ENCODE data around the gene F2R.
"Not testable (repeated sequence)": the region's sequence is repeated elsewhere in the genome, so short reads cannot be mapped to it uniquely, and the experiment has no call there.

F2R gene

DNA sequence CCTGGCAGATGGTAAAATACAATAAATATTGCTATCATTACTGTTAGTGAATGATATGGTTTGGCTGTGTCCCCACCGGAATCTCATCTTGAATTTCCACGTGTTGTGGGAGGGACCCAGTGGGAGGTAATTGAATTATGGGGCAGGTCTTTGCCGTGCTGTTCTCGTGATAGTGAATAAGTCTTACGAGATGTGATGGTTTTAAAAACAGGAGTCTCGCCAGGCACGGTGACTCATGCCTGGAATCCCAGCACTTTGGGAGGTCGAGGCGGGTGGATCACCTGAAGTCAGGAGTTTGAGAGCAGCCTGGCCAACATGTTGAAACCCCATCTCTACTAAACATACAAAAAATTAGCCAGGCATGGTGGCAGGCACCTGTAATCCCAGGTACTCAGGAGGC lies 45.2 kb downstream of the F2R start:
- not testable (repeated sequence) for DNase-seq

DNA sequence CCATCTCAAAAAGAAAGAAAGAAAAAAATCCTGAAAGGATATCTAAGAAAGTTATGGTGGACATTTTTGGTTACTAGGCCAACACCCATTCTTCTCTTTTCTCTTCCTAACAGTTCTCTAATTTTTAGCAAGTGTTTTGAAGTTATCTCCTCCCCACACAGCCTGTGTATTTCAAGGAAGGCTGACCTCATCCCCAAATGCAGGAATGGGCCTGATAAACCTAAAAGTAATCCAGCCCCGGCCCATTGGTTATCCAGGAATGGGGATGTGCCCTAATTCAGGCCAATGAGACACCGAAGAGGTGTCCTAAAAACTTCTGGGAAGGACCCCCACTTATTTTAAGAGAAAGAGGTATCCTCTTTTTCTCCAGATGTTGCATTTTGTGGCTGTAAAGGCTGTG lies 46.6 kb downstream of the F2R start:
- DNase-seq = no peak

DNA sequence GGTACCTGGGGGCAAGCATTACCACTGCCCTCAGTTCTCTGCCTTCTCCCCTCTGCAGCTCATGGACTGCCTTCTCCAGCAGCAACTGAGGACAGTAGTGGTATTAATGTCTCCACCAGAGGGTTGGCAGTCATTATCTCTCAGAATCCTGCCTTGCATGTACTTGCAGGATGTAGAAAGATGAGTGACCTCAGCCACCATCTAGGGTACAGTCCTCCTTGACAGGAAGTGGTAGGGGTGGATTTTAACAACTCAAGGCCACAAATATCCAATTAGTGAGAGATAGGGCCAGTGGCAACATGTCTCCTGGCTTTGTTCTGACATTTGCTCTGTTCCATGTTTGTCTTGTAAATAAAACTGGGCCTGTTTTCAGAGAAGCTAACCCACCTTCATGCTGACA lies 47.2 kb downstream of the F2R start:
- peak; percentile 17 to 33 for DNase-seq

DNA sequence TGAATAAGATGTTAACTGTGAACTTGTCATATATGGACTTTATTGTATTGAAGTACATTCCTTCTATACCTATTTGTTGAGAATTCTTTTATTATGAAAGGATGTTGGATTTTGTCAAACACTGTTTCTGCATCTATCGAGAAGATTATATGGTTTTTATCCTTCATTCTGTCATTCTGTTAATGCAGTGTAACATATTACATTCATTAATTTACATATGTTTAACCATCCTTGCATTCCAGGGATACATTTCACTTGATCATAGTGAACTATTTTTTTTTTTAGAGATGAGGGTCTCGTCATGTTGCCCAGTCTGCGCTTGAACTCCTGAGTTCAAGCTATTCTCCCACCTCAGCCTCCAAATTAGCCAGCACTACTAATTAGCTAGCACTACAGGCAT lies 48.4 kb downstream of the F2R start:
- DNase-seq = no peak

DNA sequence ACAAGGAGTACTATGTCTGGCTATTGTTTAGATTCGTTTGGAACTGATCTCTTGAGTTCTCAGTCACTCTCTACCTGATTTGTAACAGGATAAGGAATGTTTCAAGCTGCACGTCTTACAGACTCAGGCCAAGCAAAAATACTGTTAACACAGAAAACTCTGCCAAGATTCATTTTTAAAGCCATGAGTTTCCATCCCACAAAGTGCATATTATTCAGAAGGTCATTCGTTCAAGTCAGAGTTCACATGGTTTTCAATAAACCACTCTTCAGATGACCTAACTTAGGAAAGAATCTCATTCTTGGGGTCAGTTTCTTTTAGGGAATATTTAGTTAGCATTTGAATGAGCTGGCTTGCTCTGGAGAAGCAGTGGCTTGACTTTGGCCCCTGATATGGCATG lies 49.3 kb downstream of the F2R start:
- DNase-seq = no peak

DNA sequence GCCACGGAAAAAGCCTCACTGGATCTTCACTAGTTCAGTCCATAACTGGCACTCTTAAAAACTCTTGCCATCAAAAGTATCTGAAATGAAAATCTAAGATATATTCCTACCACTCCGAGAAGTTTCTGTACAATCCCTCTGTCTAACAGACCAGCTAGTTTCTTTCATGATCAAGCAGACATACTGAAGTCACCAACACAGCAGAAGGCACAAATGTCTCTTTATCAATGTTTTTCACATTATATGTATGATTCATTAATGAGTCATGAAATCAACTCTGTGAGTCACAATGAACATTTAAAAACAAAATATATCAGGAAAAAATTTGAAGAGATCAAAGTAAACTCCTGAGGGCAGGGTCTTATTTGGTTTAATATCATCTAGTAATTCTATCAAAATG lies 50.8 kb downstream of the F2R start:
- no peak for DNase-seq

DNA sequence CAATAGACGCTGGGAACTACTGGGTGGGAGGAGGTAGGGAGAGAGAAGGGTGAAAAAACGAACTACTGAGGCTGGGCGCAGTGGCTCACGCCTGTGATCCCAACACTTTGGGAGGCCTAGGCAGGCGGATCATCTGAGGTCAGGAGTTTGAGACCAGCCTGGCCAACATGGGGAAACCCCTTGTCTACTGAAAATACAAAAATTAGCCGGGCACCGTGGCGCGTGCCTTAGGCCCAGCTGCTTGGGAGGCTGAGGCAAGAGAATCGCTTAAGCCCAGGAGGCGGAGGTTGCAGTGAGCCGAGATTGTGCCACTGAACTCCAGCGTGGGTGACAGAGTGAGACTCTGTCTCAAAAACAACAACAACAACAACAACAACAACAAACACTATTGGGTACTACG lies 55.1 kb downstream of the F2R start:
- DNase-seq = not testable (repeated sequence)

DNA sequence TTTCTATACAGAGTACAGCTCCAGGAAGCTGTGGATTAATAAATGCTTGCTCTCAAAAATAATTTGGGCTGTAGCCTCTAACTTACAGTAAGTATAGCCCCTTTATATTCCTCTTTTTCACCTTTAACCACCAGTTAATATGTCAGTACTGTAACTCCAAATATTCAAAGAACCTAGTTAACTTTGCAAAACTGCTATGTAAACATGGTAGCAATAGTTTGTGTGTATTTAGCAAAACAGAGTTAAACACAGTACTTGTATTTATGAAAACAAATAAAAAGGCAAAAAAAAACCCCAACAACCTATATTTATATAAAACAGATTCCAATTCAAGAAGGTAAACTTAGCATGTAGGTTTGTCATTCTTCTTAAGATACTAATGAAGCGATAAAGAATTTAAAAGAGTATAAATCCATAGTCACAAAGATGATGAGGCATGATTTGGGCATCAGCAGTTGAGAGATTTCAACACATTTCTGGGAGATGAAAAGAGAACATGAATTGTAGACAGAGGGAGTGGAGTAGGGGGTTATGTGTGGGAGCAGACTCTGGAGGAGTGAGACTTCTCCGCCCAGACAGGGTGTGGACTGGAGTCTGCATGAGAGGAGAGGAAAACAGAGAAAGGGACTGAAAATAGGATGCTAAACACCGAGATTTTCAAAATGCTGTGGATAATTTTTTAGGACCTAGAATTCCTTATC lies 55.9 kb downstream of the F2R start:
- no peak for DNase-seq

DNA sequence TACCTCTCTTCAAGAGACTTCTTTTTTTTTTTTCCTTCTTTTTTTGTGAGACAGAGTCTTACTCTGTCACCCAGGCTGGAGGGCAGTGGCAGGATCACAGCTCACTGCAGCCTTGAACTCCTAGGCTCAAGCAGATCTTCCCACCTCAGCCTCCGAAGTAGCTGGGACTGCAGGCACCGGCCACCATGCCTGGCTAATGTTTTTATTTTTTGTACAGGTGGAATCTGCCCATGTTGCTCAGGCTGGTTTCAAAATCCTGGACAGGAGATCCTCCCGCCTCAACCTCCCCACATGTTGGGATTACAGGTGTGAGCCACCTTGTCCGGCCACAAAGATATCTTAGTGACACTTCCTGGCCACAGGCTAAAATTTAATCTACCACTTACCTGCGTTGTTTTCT lies 60.0 kb downstream of the F2R start:
- no peak for DNase-seq

DNA sequence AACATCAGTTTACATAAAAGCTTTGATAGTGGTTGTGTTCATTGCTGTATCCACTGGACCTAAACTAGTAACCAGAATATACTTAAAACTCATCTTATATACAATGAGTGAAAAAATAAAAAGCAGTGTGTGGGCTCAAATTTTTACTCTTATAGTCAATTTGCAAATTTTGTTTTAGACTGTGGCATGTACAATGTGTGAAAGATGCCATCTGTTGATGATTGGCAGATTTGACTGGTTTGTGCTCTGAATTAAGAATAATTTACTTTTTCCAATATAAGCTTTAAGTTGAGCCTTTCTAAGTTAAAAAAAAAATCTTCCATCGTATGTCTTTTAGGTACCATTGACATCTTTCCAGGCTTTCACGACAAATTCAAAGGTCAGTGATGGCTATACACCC lies 60.5 kb downstream of the F2R start:
- DNase-seq = no peak

DNA sequence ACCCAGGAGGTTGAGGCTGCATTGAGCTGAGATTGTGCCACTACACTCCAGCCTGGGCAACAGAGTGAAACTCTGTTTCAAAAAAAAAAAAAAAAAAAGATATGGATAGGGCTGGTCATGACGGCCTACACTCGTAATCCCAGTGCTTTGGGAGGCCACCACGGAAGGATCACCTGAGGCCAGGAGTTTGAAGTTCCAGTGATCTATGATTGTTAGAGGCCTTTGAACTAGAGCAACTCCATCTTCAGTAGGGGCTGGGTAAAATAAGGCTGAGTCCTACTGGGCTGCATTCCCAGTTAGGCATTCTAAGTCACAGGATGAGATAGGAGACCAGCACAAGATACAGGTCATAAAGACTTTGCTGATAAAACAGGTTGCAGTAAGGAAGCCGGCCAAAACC lies 64.7 kb downstream of the F2R start:
- not testable (repeated sequence) for DNase-seq

DNA sequence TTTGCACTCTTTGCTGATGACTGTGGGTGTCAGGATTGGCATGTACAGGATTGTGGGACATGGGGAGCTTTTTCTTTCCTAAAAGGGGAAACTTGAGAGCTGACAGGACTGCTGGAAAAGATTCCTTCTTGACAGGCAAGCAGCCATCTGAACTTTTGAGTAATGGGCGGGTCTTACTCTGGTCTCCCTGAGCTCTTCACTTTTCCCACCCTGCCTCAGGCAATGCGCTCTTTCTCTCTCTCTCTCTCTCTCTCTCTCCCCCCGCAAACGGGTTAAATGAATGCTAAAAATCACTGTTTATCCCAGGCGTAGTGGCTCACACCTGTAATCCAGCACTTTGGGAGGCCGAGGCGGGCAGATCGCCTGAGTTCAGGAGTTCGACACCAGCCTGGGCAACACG lies 65.8 kb downstream of the F2R start:
- DNase-seq = no peak

DNA sequence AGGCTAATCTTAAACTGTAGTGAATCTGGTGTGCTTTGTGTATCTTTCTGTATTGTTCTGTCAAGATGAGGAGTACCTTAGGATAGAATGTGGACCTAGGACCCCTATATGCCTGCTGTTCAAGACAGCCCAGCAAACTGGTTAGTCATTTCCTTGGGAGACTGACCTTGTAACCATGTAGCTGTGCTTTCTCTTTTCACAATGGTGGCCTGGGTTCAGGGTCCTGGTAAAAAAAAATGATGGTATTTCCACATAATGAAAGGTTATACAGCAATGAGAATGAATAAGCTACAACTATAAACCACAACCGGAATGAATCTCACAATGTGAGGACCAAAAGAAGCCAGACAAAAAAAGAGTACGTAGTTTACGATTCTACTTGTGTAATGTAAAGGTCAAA lies 66.5 kb downstream of the F2R start:
- no peak for DNase-seq
